SK-MEL-5 (cell line): ENCODE results near the gene SUPT4H1. TPM values are rescaled to one million over a fixed set of nuclear protein-coding genes. Genes with fewer than 3 reads are reported as not detected.
"Not testable (repeated sequence)": the region's sequence is repeated elsewhere in the genome, so short reads cannot be mapped to it uniquely, and the experiment has no call there.

Experiments used
- DNase-seq: peaks from one replicate; pipeline ENCODE4 v3.0.0-alpha.2; 2016; ENCODE audit warnings: low read depth, low spot score
- in situ Hi-C: cut with HindIII; loops from 2 replicates; pipeline ENCODE4 v1.10.0; 2016; ENCODE audit warnings: low sequenced_read_pairs, high pct_unique_total_duplicates, low pct_unique_long_range_greater_than_20kb
- polyA plus RNA-seq, 2 experiments: library from polyadenylated mRNA; depleted of rRNA; stranded (reverse); fragments of >200 nt; gene quantifications; 2 replicates each; pipeline ENCODE4 v1.2.3, GENCODE V29; 2015
- total RNA-seq: library from RNA; depleted of rRNA; stranded (reverse); fragments of >200 nt; shearing (Covaris generic); gene quantifications from 2 replicates; pipeline ENCODE4 v1.2.3, GENCODE V29; 2014; rRNA removed

Gene SUPT4H1
- 102 and 118 TPM in 2 replicates for total RNA-seq
- 95.9 and 113 TPM in 2 replicates for polyA plus RNA-seq (2015; cell fraction: cytosol; rRNA removed)
- 13.8 and 16.9 TPM in 2 replicates for polyA plus RNA-seq (2015; cell fraction: nucleus; rRNA removed)

DNA sequence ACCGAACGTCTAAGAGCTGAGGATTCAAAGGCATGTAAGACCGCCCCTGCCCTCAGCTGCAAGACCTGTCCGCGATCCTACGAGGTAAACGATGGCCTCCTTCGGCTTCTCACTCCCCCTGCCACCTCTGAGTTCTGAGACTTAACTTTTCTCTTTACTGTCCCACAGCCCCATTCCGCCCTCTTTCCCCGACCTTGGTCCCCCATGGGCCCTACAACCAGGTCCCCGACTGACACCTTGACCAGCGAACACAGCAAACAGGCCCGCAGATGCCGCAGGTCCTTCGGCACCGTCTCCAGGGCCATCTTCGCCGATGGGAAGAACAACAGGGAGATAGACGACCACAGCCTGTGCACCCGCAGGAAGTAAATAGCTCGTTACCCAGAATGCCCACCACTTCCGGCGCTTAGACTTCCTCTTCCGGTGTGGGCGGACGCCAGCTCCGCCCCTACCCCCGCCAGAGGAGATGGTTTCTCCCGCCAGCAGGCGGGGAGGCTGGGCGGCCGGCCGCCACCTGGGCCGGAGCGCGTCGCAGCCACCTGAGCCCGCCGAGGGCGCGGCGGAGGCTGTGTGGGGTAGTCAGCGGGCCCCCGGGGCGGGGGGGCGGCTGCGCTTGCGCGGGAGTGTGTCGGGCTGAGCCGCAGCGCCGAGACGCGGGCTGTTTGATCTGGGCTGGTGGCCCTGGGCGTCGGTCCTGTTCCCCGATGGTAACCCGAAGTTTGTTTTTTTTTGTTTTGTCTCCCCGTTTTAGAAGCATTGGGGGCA, at the start of gene SUPT4H1:
TSS of gene SUPT4H1 (minus strand) at position 371 of the 765 bp plus-strand sequence. CDS start at position 305, 66 bp downstream.
- in situ Hi-C loops: no loop called here

DNA sequence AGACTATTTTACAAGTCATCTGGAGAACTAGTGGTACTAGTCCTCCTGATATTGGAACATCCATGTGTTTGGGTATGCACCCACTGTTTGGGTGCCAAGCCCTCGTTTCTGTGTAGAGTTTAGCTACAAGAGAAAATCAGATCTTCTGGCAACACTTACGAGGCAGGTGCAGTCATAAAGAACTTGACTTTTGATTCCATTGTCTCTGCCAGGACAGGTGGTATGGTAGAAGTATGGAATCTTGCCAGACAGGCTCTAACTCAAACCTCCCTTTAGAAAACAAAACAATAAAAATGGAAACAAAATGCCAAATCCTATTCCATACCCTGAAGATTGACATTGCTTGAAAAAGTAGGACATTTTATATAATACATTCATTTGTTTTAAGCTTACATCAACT, 49.3 kb upstream of the SUPT4H1 start:
- DNase-seq: no peak
- in situ Hi-C loops: no loop called here

More for the DNA sequence above, at the start of gene SUPT4H1:
- DNase-seq: peak; percentile 95

DNA sequence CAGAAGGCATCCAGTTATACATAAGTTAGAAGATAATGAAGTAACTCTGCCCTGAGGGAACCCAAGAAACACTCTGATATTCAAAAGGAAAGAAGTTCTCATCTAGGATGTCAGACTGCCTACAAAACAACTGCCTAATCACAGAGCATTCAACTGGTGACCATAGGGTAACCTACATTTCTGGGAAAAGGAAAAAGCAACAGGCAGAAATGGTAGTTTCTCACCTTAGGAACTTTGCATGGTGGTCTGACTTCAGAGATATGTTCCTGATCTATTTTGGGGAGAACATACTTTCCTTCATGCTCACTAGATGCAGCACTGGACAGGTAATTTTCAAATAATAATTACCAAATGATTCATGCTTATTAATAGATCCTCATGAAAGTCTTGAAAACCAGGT, 48.8 kb upstream of the SUPT4H1 start:
- in situ Hi-C loops: no loop called here
- no peak for DNase-seq

DNA sequence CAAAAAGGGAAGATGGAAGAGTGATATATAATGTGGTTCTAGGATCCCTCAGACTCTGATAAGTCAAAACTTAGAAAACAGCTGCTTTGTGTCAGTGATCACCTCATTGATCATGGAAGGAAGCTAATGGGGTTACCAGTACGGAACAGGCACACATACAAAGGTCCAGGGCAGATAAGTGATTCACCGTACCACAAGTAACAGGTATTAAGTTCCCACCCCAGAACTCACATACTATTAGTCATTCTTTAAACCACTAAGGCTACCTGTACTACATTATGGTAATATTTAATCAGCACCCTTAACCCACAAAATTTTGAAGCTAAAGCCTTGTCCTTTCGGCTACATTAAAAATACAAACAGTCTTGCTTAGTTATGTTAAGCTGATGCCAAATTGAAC, 48.0 kb upstream of the SUPT4H1 start:
- in situ Hi-C loops: no loop called here

DNA sequence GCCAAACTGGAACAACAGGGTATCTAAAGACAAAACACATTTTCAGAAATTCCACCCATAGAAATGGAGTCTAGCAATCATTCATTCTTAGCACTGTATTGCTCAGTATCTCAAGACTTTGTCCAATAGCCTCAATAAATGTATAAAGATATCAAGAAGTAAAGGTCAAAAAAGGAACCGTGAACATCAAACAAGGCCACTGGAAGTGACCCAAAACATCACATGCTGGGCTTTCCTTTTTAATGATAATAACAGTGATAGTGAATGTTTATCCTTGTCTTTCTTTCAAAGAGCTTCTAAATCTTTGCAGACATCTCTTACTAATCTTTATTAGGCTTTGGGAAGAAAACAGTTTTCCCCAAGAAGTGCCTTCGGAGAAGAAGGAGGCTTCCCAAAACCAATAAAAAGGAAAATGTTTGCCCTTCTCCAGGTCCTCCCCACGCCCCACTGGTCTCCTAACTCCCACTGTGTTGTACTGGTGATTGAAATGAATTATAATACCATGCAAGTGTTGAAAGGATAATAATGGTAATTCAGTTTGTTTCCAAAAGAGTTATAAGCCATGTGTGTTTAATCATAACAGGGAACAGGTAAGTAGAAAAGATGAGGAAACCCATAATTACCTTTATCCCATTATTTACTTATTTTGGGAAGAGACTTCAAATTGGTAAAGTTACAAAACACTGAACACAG, 46.7 kb upstream of the SUPT4H1 start:
- no peak for DNase-seq

More for the DNA sequence above, 48.0 kb upstream of the SUPT4H1 start:
- no peak for DNase-seq

DNA sequence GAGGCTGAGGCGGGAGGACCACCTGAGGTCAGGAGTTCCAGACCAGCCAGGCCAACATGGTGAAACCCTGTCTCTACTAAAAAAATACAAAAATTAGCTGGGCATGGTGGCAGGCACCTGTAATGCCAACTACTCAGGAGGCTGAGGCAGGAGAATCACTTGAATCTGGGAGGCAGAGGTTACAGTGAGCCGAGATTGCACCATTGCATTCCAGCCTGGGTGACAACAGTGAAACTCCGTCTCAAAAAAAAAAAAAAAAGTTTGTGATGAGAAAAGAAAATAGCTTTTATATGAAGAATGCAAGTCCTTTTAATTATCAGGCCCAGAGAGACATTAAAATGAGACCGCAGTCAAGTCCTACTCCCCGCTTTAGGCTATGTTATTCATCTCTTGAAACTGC, 45.4 kb upstream of the SUPT4H1 start:
- DNase-seq, in situ Hi-C loops: not testable (repeated sequence)

More for the DNA sequence above, 46.7 kb upstream of the SUPT4H1 start:
- in situ Hi-C loops: no loop called here

DNA sequence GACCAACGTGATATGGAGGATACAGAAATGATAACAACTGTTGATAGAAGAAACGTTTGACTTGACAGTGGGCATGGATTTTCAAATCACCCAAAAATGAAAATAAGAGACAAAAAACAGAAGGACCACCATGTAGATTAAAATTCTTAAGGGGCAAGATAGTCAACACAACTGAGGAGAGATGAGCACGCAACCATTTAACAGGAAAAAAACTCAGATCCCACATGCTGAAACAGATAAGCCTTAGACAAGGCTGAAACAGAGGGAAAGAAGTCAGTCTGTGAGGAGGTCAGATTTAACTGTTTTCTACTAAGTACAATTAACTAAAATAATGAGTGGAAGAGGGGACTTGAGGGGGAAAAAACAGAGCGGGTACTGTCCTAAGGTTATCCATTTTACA, 44.2 kb upstream of the SUPT4H1 start:
- in situ Hi-C loops: no loop called here
- no peak for DNase-seq

DNA sequence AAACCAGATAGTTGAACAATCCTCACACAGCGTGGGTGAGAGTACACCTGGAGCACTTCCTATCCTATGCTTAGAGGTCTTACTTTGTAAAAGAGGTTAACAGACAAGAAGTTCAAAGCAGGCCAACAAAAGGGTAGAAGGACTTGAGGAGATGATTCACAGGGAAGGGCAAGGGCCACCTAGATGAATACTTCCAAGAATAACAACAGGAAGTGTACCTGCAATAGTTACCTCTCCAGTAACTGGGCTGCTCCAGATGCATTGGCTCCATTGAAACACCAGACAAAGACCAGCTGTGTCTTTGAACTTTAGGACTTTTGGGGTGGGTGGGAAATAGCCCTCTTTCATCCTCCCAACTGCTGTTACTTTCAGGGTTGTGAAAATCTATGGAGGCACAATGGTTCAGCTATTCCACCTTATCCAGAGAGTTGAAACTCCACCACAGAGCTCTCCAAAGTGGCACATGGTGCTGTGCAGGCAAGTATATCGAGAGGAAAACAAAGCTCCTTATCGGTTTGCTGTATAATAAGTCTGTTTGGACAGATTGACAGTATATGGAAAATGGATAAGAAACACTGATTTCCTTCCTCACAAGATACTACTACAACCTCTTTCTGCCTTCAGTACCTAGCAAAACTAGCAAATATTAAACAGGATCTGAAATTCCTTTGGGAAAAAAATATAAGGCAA, 42.7 kb upstream of the SUPT4H1 start:
- DNase-seq: no peak
- in situ Hi-C loops: no loop called here

DNA sequence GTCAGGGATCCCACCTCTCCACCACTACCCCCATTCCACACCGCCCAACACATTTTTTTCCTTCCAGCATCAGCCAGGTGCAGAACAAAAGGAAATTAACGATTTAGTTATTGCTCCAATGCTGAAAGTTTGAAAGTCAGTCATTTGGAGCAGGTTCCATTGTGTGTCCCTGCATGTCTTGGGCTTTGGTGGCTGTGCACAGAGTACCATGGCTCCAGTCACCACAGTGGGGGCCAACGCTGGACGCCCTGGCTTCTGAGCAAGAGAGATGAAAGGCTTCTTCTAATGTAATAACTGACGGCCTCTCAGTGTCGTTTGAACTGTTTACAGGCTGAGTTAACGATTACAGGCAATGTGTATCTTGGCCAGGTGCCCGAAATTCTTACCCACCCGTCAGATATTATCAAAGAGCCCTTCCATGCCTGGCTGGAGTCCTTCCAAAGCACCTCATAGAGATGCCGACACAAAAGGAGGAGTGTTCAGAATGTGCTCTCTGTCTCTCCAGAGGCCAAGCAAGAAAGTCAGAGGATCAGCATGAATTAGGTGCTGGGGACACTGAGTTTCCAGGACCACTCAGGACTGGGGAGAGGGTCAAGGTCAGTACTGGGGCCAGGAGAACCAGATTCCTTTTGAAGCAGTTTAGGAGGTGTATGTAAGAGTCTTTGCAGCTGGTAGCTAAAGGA, 39.4 kb upstream of the SUPT4H1 start:
- in situ Hi-C loops: no loop called here
- peak; percentile 93 for DNase-seq

DNA sequence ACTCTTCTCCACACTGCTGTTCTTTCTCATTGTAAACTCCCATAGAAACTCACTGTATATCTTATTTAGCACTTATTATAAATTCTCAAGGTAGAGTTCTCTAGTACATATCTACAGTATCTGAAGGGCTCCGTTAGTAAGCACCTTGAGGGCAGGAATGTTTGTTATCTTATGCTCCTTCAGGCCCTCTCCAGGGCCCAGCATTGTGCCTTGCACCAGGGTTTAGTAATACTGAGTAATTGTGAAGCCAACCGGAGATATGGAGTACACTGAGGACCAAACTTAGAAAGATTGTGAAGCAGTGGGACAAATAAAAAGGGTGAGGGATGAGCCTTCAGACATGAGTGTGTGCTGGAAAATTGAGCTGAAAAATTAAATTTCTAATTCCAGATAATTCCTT, 38.9 kb upstream of the SUPT4H1 start:
- in situ Hi-C loops: no loop called here
- DNase-seq: no peak

DNA sequence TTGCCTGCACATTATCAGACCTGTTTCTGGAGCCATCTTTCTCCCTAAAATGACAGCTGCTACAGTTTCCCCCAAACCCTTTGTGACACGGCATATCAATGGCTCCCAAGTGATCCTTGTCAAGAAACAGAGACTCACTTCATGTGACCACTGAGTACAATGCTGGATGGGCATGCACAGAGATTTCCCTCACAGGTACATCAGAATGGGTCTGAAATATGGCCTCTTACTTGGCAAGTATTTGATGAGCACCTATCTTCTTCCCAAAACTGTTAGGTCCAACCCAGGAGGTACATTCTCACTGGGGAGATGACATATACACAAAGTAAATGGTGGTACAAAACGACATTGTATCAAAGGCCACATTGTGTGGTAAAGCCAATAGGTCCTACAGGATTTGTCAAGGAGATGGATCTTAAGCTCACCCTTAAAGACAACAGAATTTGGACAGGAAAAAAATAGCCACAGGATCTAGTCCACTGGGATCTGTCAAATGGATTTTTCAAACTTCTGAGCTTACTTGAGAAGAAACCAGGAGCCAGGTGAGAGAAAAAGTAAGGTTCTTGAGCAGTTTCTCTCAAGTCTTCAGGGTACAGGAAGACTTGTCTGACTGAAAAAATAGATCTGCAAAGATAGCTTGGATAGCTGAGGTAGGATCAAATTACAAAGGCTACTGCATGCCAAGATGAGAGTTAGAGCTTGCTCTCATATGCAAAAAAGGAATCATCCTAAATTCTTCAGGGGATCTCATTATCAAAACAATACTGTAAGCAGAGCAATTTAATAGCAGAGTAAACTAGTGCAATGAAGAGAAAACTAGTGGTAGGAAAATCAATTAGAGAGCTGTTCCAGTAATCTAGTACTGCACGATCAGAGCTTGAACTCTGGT, 36.5 kb upstream of the SUPT4H1 start:
- in situ Hi-C loops: no loop called here
- DNase-seq: no peak

DNA sequence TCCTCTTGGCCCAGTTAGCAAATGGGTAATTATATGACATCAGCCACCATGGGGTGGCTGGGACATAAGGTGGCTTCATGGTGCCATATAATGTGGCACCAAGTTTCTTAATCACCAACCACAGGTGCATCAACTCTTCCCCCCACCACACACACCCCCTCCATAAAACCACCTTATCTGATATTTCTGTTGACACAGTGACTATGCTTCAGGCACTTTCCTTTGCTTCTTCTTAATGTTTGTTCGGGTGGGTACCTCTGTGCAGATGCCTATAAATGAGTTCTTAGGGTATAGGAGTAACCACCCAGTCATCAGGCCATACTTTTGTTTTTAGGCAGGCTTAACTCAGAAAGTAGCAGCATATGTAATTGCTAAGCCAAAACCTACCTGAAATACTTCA, 35.8 kb upstream of the SUPT4H1 start:
- DNase-seq: no peak
- in situ Hi-C loops: no loop called here

DNA sequence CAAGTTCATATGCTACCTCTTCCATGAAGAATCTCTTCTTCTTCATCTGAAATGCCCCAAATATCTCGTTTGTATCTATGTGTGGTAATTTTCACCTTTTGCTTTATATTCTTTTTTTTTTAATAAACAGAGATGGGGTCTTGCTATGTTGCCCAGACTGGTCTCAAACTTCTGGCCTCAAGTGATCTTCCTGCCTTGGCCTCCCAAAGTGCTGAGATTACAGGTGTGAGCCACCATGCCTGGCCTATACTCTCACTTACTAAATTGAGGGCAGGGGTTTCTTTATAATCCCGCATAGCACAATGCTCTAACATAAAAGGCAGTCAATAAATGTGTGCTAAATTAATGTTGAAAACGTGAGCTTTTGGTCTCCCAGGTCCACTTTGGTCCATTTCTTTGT, 34.7 kb upstream of the SUPT4H1 start:
- in situ Hi-C loops: no loop called here
- no peak for DNase-seq

DNA sequence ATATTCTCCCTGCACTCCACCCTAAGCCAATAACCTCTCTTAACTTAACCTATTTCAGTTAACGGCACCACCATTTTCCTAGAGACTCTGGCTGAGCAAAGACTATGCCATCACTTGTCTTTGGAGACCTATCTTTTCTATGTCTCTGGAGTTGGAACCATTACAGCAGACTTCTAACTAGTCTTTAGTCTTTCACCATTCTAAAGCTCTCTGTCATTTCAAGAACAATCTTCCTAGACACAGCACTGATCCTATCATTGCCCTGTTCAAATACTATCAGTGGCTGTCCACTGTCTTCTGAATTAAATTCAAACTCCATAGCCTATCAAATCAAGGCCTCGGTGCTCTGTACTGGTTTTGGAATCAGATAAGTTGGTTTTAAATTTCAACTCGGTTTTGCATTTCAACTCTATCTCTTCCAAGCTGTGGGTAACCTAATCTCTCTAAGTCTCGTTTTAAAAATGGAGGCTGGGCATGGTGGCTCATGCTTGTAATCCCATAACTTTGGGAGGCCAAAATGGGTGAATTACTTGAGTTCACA, 33.4 kb upstream of the SUPT4H1 start:
- in situ Hi-C loops: no loop called here
- DNase-seq: no peak

DNA sequence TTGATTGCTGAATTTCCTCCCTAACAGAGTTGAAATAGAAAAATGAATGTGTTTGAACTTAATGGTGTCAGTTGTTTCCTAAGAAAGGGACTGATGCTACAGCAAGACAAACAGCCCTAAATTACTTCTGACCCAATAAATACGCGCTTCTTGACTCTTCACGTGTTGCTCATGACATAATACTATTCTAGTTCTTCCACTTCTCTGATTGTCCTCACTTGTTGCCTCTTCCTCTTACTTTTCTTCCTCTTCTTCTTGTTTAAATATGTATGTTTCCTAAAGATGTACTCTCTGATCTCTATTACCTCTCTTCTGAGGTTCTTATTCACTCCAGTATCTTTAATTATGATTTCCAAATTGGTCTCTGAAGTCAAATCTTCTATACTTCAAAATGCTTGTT, 32.9 kb upstream of the SUPT4H1 start:
- in situ Hi-C loops: no loop called here
- DNase-seq: no peak

DNA sequence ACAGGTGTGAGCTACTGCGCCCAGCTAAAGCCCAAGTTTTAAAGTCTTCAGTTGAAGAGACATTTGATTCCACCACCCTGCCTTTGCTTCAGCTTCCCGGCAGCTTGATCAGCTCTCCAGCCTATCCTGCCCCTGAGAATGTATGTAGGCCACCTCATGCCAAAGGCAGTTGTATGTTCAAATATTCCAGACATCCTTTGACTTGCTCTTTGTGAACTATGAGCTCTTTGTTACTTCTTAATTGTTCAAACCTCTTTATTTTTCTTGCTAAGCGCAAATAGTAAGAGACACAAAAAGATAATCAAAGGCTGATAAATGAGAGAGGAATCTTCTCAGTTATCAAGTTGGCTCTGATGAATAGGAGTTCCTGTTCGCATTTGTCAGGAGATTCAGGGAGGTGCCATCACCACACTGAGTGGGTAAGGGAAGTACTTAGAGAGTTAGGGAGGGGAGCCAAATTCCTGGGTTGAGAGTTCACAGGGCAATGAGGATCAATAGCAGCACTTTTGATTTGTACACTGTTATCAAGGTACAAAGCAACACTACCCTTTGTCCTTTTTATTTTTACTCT, 32.0 kb upstream of the SUPT4H1 start:
- DNase-seq: no peak
- in situ Hi-C loops: no loop called here
